HG03575 (cell line): ENCODE measurements around the gene CDH13.

Experiments used
- ATAC-seq: cut with Tn5 transposase; IDR thresholded peaks from one replicate; pipeline ENCODE4 v1.9.1; 2021; ENCODE audit not compliant: unreplicated experiment, insufficient number of reproducible peaks, low FRiP score; ENCODE audit errors: extremely low read depth

Gene CDH13

DNA sequence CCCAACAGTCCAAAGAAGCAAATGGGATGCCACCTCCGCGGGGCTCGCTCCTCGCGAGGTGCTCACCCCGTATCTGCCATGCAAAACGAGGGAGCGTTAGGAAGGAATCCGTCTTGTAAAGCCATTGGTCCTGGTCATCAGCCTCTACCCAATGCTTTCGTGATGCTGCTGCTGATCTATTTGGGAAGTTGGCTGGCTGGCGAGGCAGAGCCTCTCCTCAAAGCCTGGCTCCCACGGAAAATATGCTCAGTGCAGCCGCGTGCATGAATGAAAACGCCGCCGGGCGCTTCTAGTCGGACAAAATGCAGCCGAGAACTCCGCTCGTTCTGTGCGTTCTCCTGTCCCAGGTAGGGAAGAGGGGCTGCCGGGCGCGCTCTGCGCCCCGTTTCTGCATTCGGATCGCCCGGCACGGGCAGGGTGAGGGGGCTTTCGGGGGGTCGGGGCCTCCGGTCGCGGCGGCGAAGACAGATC, at the start of gene CDH13:
CDH13 (plus strand) TSS at position 179 of the 471 bp plus-strand sequence.
- no peak for ATAC-seq

DNA sequence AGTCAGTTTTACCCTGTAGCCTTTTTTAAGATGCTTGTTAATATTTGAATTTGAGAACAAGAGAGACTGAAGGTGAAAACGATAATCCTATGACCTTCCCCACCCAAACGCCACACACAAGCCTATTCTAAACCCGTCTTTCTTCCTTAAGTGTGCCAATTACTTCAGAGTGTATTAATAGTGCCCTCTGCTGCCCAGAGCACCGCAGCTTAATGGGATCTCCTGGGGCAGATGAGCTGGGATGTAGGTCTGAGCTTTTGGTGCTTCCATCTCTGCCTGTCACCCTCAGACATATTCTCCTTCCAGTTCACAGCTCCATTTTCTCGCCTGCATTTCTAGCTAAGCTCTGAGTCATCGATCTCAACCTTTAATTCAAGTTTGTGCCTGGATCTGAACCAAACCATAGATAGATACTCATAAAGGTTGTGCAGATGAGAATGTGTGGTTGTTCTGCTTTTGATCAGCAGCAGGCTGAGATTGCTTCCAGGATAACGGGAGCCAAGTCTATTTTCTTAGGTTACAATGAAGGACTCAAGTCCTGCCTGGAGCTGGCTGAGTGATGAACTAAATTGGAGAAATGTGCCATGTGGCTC, 46.4 kb upstream of the CDH13 start:
- no peak for ATAC-seq

DNA sequence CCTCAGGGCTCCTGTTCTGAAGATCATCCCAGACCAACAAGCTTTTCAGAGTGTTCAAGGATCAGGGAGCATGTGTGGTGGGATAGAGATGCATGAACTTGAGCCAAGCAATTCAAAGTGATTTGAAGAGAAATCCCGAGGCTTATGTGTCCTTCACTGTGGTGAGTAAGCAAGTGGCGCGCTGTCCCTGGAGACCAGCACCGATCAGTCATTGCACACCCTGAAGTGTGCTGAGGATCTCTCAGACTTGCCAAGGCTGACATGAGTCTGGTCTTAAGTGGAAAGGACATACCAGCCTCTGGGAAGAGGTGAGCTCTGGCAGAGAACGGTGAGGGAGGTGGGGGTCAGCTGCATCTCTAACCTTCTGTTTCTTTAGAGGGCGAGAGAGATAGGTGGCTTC, 43.8 kb upstream of the CDH13 start:
- ATAC-seq, result no peak

DNA sequence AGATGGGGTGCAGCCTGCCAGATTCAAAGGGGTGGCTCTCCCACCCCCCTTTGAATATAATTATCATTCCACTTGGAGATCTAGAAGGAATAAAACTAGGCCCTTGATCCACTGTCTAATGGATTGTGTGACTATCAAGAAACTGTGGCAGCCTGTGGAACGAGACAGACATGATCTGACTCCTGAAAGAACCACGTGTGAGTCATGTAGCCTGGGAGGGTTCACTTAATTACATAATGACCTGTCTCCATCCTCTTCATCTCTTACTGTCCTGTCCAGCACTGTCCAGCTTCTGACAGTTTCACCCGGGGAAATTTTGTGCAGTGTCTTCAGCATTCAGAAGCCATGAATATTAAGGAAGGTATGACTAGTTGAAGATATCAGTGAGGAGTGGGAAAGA, 43.3 kb upstream of the CDH13 start:
- ATAC-seq, result no peak

- no peak for ATAC-seq
Observed at GRCh38 chr16:82584553-82585152, 42.1 kb upstream of the CDH13 start.

GRCh38 chr16:82585675-82586074, 41.1 kb upstream of the CDH13 start:
- no peak for ATAC-seq

DNA sequence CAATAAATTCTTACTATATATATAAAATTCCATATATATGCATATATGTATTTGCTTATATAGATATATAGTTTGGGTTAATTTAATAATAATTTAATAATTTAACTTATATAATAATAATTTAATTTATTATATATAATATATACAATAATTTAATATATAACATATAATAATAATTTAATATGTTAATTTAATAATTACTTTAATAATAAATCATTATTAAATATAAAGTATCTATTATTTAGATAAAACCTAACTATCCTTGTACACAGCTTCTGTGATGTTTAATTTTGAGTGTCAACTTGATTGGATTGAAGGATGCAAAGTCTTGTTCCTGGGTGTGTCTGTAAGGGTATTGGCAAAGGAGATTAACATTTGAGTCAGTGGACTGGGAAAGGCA, 40.6 kb upstream of the CDH13 start:
- ATAC-seq, result no peak

DNA sequence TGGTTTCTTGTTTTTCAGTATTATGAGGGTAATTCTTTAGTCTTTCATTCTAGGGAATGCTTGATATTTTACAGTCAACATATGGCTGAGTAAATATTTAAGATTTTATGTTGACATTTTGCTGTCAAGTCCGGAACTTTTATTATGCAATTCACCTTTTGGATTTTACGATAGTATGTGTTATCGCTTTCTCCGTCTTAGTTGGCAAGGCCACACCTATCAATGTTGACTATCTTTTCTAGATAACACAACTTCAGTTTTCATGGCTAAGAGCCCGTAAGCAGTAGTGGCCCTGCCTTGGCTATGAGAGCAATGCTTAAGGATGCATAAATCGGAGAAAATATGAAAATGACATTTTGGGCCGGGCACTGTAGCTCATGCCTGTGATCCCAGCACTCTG, 39.5 kb upstream of the CDH13 start:
- no peak for ATAC-seq

- ATAC-seq, result no peak
Observed at GRCh38 chr16:82589407-82589806, 37.4 kb upstream of the CDH13 start.

GRCh38 chr16:82594114-82594513, 32.7 kb upstream of the CDH13 start:
- no peak for ATAC-seq

- ATAC-seq, result no peak
Observed at GRCh38 chr16:82598771-82599170, 28.0 kb upstream of the CDH13 start.

- no peak for ATAC-seq
Observed at GRCh38 chr16:82601989-82602640, 24.7 kb upstream of the CDH13 start.

DNA sequence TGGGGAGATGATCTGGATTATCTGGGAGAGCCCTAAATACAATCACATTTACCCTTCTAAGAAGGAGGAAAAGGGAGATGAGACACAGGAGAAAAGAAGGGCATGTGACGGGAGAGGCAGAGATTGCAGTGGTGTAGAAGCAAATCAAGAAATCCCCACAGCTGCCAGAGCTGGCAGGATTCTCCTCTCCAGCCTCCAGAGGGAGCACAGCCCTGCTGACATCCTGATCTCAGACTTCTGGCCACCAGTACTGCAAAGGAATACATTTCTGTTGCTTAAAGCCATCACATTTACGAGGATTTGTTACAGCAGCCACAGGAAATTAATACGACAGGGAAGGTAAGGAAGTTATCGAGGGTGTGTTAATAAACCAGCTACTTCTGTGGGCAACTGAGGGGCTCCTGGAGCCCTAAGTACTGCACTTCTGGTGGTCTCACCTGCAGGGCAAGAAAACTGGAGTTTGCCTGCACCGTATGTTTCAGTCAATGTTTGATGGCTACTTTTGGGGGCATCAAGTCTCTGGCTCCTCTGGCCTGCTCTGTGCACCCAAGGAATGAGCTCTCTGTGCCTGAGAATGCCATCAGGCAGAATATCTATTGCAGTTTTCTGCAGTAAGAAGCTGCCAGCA, 22.9 kb upstream of the CDH13 start:
- no peak for ATAC-seq

DNA sequence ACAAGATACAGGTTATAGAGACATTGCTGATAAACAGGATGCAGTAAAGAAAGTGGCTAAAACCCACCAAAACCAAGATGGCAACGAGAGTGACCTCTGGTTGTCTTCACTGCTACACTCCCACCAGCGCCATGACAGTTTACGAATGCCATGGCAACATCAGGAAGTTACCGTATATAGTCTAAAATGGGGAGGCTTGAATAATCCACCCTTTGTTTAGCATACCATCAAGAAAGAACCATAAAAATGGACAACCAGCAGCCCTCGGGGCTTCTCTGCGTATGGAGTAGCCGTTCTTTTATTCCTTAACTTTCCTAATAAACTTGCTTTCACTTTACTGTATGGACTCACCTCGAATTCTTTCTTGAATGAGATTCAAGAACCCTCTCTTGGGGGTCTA, 21.7 kb upstream of the CDH13 start:
- no peak for ATAC-seq

DNA sequence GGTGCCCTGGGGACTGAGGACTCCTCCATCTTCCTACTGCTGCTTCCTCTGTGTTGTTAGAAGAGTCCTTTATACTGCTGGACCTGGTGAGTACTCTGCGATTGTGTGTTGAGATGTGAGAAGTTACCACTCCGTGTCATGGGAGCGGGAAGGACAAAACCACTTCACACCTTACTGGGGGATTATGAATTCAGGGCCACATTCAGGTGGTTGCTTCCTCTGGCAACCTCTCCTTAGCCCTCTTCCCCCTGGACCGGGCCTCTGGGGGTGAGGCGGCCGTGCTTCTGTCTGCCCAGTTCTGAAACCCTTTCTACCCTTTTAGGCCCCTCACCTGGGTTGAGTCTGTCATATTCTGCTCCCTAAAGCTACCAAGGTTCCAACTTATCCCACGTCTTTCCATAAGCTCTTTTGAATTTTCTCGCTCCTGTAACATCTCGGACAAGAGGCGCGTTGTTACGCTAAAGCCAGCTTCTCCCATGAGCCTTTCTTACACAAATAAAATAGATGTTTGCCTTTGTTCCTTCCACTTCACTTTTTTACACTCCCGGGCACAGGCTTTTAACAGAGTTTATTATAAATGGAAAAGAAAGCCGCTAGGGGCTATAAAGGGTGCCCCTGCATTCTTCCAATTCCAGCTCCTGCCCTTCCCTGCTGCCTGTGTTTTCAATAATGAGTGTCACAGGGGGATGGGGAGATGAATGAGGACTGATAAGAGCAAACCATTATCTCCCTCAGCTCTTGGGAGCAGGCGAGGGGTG, 20.7 kb upstream of the CDH13 start:
- ATAC-seq, result no peak

DNA sequence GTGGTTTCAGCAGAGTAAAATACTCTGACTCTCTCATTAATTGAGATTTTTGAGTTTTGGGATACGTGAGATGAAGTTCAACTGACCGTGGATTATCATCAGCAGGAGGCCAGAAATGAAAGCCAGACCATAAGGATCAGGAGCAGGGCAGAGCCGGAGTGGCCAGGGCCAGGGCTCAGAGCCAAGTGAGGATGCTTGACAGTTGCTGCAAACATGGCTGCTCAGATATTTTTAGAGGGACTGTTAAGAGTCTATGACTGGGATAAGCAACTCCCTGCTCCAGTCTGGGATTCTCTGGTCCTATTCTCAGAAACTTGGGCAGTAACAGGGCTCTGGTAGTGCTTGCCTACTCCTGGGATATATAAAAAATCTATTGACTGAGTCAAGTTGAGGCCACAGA, 17.6 kb upstream of the CDH13 start:
- ATAC-seq, result no peak

DNA sequence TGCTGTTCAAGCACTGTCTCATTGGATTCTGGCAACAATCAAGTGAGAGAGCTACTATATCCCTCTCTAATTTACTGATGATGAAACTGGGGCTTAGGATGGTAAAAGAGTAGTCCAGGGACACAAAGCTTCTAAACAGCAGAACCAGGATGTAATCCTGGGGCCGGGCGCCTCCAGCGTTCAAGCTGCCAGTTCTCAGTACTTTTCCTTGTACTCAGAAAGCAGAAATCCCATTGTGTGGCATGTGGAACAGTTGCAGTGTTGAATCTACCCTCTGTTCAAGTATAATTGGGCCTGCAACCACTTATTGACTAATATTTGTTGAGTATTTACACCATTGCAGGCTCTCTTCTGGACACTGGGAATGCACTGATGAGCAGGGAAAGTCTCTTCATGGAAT, 14.5 kb upstream of the CDH13 start:
- no peak for ATAC-seq

DNA sequence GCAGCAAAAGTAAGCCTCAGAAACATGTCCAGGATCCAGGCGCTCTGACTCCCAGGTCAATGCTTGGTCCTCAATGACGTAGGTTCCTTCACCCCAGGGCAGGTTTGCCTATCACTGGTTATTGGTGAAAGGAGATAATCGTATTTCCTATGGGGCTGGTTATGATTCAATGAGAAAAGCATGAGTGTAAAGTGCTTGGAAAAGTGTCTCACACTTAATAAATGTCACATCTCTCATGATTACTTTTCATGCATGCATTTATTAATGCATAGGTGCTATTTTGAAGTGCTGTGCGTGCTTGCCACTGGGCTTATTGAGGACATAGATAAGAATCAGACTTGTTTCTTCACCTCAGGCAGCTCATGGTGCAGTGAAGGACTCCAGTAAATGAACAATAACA, 10.4 kb upstream of the CDH13 start:
- no peak for ATAC-seq

DNA sequence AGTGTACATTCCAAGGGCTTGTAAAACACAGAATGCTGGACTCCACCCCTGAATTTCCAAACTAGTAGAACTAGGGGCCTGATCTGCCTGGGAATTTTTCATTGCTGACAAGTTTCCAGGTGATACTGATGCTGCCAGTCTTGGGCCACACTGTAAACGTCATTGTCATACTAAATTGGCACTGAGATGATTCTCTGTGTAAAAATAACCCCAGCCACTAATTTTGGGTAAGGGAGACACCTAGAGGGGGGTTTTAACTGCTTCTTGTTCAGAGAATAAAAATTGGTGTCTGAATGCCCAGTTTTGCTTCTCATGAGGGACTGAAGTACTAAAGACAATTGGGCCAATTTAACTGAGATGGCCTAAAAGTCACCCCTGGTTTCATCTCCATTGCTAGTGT, 5.0 kb upstream of the CDH13 start:
- no peak for ATAC-seq
